Measurements from ENCODE around the gene NTM. TPM values are rescaled to one million over a fixed set of nuclear protein-coding genes. Genes with fewer than 3 reads are reported as not detected.

The NTM gene
- total and polyA plus RNA-seq, 2 of the 8 experiments (the other 6 are each of a cell fraction or from before 2014, with no cell fraction given) = 13.4 to 20.0 TPM

- TF ChIP-seq USF2 (IDR thresholded peaks at IDR 0.05; ENCODE audit: low read length) (no peak), BACH1 (IDR thresholded peaks at IDR 0.05; ENCODE audit: low read length) (no peak), SRF (IDR thresholded peaks at IDR 0.05; ENCODE audit: low read depth, low read length) (no peak), E2F6 (IDR thresholded peaks at IDR 0.05) (no peak), GTF2F1 (IDR thresholded peaks at IDR 0.05; ENCODE audit: borderline replicate concordance, low read depth, low read length) (no peak), EGR1 (IDR thresholded peaks at IDR 0.05; ENCODE audit: borderline replicate concordance, low read depth, low read length) (no peak), SIX5 (IDR thresholded peaks at IDR 0.05; ENCODE audit: low read depth, low read length) (no peak), CHD1 (IDR thresholded peaks at IDR 0.05; ENCODE audit: low read depth, low read length) (no peak)
Measured at GRCh38 chr11:131800452-131800851, 430.0 kb downstream of the NTM start (continued).
